ENCODE measurements around the gene ZNF280D. TPM values are rescaled to one million over a fixed set of nuclear protein-coding genes. Genes with fewer than 3 reads are reported as not detected.

ZNF280D gene
- total and polyA plus RNA-seq, 7 donors: 5.8 to 75.3 (median 53.6) TPM

DNA sequence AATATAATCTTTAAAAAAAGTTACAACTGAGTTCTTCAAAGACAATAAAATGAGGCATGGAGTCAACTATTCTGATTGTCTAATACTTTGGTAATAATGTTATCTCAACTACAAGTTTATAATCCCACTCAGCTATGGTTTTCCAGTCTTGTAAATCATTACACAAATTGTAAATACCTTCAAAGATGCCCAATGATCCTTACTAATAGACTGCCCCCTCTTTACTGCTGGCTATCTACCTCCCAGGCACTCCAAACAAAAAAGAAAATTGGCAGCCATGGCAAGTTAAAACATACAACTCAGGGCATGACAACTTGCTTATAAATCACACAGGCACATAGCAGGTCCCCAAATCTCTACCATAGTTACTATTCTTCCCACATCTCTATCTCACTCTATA lies 58.5 kb downstream of the ZNF280D start:
- no peak for TF ChIP-seq EP300 (IDR thresholded peaks at IDR 0.05)
- no peak for TF ChIP-seq POLR2A (IDR thresholded peaks at IDR 0.05)
- no peak for TF ChIP-seq POLR2AphosphoS5 (IDR thresholded peaks at IDR 0.05)
- TF ChIP-seq, protein P1, sequence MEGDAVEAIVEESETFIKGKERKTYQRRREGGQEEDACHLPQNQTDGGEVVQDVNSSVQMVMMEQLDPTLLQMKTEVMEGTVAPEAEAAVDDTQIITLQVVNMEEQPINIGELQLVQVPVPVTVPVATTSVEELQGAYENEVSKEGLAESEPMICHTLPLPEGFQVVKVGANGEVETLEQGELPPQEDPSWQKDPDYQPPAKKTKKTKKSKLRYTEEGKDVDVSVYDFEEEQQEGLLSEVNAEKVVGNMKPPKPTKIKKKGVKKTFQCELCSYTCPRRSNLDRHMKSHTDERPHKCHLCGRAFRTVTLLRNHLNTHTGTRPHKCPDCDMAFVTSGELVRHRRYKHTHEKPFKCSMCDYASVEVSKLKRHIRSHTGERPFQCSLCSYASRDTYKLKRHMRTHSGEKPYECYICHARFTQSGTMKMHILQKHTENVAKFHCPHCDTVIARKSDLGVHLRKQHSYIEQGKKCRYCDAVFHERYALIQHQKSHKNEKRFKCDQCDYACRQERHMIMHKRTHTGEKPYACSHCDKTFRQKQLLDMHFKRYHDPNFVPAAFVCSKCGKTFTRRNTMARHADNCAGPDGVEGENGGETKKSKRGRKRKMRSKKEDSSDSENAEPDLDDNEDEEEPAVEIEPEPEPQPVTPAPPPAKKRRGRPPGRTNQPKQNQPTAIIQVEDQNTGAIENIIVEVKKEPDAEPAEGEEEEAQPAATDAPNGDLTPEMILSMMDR (IDR thresholded peaks at IDR 0.05): no peak
- intact Hi-C loops (cut with DNase I): no loop called here
- H3K27me3 ChIP-seq: no peaks in the 10 kb centered on the region
- no peak overlapping the region for H3K27ac ChIP-seq
- H3K4me3 ChIP-seq: no peak overlapping the region
- no peak for DNase-seq
- peaks cover 0 to 4% (median 0%) of the 10 kb centered on the region in 4 donors for H3K4me1 ChIP-seq
- H3K9me3 ChIP-seq: no peaks in the 10 kb centered on the region
- H3K36me3 ChIP-seq: peaks cover 0 to 41% (median 3%) of the 10 kb centered on the region in 4 donors

DNA sequence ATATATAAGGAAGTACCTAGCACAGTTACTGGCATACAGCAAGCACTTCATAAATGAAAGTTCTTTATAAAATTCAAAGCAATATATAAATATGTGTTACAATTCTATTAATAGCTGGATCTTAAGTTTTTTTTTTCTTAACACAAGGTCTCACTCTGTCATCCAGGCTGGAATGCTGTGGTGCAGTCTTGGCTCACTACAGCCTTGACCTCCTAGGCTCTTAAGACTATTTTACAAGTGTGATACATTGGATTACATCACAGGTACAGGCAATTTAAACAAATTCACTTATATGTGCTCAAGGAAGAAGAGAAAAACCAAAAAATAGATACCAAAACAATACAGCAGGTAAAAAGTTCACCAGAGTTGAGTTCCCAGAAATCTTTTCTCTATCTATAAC lies 60.6 kb downstream of the ZNF280D start:
- TF ChIP-seq, protein P1 (IDR thresholded peaks at IDR 0.05): no peak
- no peak for TF ChIP-seq POLR2A (IDR thresholded peaks at IDR 0.05)
- TF ChIP-seq POLR2AphosphoS5 (IDR thresholded peaks at IDR 0.05): no peak
- TF ChIP-seq EP300 (IDR thresholded peaks at IDR 0.05): no peak
- Histone ChIP-seq H3K27me3 (no peaks in the 10 kb centered on the region), H3K9me3 (no peaks in the 10 kb centered on the region), H3K4me1 (peaks cover 0 to 4% (median 0%) of the 10 kb centered on the region in 4 donors), H3K27ac (no peak overlapping the region), H3K36me3 (peaks cover 0 to 42% (median 0%) of the 10 kb centered on the region in 4 donors), H3K4me3 (no peak overlapping the region)
- no peak for DNase-seq
- intact Hi-C loops (cut with DNase I): no loop called here

DNA sequence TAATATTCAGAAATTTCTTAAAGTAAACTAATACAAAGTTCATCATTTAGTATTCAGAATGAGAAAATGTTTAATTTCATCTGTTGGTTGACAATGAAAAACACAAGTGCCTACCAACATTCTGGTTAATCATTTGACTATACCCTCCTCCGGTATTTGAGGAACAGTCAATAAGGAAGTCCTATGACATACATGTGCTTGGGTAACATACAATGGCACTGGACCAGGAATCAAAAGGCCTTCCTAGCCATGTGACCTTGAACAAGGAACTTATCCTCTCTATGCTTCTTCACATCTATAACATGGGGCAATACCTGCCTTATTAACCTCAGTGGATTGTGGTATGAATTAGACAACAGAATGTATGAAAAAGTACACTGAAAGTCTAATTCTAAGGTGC lies 65.8 kb downstream of the ZNF280D start:
- Histone ChIP-seq H3K4me3 (no peak overlapping the region), H3K27ac (no peak overlapping the region), H3K4me1 (no peaks in the 10 kb centered on the region), H3K36me3 (peaks cover 0 to 59% (median 18%) of the 10 kb centered on the region in 4 donors), H3K9me3 (no peaks in the 10 kb centered on the region), H3K27me3 (no peaks in the 10 kb centered on the region)
- intact Hi-C loops (cut with DNase I): no loop called here
- TF ChIP-seq, protein P1 (IDR thresholded peaks at IDR 0.05): no peak
- TF ChIP-seq EP300 (IDR thresholded peaks at IDR 0.05): no peak
- TF ChIP-seq POLR2AphosphoS5 (IDR thresholded peaks at IDR 0.05): no peak
- no peak for TF ChIP-seq POLR2A (IDR thresholded peaks at IDR 0.05)
- DNase-seq: no peak
- WGBS, 2 donors: 23 to 73% methylated on average over 1 of the region's 1 CpG

DNA sequence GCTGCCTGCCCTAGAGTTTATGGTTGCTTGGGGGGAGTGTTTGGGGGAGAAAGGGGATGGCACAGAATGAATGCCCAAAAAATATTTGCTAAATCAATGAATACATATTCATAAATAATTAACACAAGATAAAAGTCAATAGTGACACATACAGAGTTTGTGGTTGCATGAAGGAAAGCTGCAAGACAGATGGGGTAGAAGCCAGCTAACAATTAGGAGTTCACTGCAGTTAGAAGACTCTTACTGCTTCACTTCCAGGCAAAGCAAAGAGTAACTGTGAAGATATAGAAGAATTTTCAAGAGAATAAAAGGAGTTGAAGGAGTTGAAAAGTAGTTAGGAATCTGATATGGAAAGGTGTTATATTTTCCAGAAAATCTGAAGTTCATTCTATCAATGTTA lies 72.4 kb downstream of the ZNF280D start:
- no peak for DNase-seq
- H3K36me3 ChIP-seq: peaks cover 0 to 54% (median 22%) of the 10 kb centered on the region in 4 donors
- TF ChIP-seq, protein P1 (IDR thresholded peaks at IDR 0.05): no peak
- TF ChIP-seq EP300 (IDR thresholded peaks at IDR 0.05) (no peak), POLR2AphosphoS5 (IDR thresholded peaks at IDR 0.05) (no peak), POLR2A (IDR thresholded peaks at IDR 0.05) (no peak)

DNA sequence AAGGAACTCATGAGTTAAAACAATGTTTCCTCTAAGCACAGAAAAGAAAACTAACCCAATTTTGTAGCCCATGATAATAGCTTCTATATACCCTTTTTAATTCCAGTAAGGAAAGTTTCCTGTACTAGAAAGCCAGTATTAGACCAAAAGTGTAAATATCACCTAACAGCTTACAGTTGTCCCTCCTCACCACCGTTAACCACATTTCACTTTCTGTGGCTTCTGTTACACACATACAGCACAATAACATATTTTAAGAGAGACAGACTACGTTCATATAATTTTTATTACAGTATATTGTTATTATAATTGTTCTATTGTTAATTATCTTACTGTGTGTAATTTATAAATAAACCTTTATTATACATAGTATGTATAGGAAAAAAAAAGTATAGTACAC lies 74.1 kb downstream of the ZNF280D start:
- no peak overlapping the region for H3K4me3 ChIP-seq
- DNase-seq: no peak
- H3K4me1 ChIP-seq: no peaks in the 10 kb centered on the region
- no peaks in the 10 kb centered on the region for H3K27me3 ChIP-seq
- no peaks in the 10 kb centered on the region for H3K9me3 ChIP-seq
- TF ChIP-seq EP300 (IDR thresholded peaks at IDR 0.05) (no peak), POLR2A (IDR thresholded peaks at IDR 0.05) (no peak), POLR2AphosphoS5 (IDR thresholded peaks at IDR 0.05) (no peak)
- TF ChIP-seq, protein P1 (IDR thresholded peaks at IDR 0.05): no peak
- peaks cover 0 to 41% (median 15%) of the 10 kb centered on the region in 4 donors for H3K36me3 ChIP-seq
- 64 to 79% methylated on average over 2 of the region's 2 CpGs for WGBS, 2 donors
- H3K27ac ChIP-seq: no peak overlapping the region
- intact Hi-C loops (cut with DNase I): no loop called here

More for the DNA sequence above, 72.4 kb downstream of the ZNF280D start:
- no peak overlapping the region for H3K4me3 ChIP-seq
- no peaks in the 10 kb centered on the region for H3K9me3 ChIP-seq
- no peak overlapping the region for H3K27ac ChIP-seq
- intact Hi-C loops (cut with DNase I): no loop called here
- H3K4me1 ChIP-seq: no peaks in the 10 kb centered on the region
- H3K27me3 ChIP-seq: no peaks in the 10 kb centered on the region
